ENCODE measurements around the gene RPL13A.

The RPL13A gene

DNA sequence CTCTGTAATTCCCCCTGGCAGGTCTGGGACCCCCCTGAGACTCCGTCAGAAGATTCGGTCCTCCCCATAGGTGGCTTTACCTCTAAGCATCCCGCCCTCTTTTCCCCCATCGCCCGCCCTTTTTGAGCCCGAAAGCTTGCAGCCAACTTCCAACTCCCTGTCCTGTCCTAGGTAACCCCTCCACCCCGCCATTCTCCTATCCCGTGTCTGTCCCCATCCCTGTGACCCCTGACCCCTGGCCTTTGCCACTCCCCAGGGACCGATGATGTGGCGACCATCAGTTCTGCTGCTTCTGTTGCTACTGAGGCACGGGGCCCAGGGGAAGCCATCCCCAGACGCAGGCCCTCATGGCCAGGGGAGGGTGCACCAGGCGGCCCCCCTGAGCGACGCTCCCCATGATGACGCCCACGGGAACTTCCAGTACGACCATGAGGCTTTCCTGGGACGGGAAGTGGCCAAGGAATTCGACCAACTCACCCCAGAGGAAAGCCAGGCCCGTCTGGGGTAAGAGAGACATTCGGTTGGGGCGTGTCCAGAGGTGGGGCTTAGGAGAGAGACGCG is 40.9 kb downstream of the RPL13A start:
- H3K9ac ChIP-seq (ENCODE audit: low read length): no peak overlapping the region
- H3K9me3 ChIP-seq (ENCODE audit: low read length): no peaks in the 10 kb centered on the region
- H4K20me1 ChIP-seq (ENCODE audit: insufficient read depth, low read length): no peaks in the 10 kb centered on the region
- H2AFZ ChIP-seq (ENCODE audit: low read length): no peak overlapping the region
- peaks cover 4% of the 10 kb centered on the region for H3K4me1 ChIP-seq (ENCODE audit: insufficient read depth, low read length, severe bottlenecking)
- H3K4me3 ChIP-seq (ENCODE audit: low read depth, low read length, poor library complexity, severe bottlenecking): no peak overlapping the region
- H3K27me3 ChIP-seq (ENCODE audit: insufficient read depth, low read length): no peaks in the 10 kb centered on the region; the same call in 1 of the 2 replicates
- H3K36me3 ChIP-seq (ENCODE audit: insufficient read depth, low read length): no peaks in the 10 kb centered on the region
- H3K4me2 ChIP-seq (ENCODE audit: low read length): no peak overlapping the region
- no peaks in the 10 kb centered on the region for H3K9me2 ChIP-seq (ENCODE audit: low read depth, low read length)
- no peaks in the 10 kb centered on the region for H3K79me2 ChIP-seq (ENCODE audit: insufficient read depth, low read length)
- no peaks in the 10 kb centered on the region for H3F3A ChIP-seq (ENCODE audit: insufficient read depth, low read length)
- H3K27ac ChIP-seq (ENCODE audit: low read depth, low read length, poor library complexity, severe bottlenecking): no peak overlapping the region
- TF ChIP-seq EZH2 (IDR thresholded peaks at IDR 0.05; ENCODE audit: borderline replicate concordance, low read length) (no peak), CTCF (IDR thresholded peaks at IDR 0.05; ENCODE audit: low read length) (no peak)

GRCh38 chr19:49530708-49531107 is 43.3 kb downstream of the RPL13A start:
- H4K20me1 ChIP-seq (ENCODE audit: insufficient read depth, low read length): no peaks in the 10 kb centered on the region

GRCh38 chr19:49533551-49534488 is 46.4 kb downstream of the RPL13A start:
- Histone ChIP-seq H3K36me3 (ENCODE audit: insufficient read depth, low read length) (no peaks in the 10 kb centered on the region), H3K27ac (ENCODE audit: low read depth, low read length, poor library complexity, severe bottlenecking) (no peak overlapping the region), H3K4me1 (ENCODE audit: insufficient read depth, low read length, severe bottlenecking) (peaks cover 24% of the 10 kb centered on the region), H3F3A (ENCODE audit: insufficient read depth, low read length) (no peaks in the 10 kb centered on the region), H3K79me2 (ENCODE audit: insufficient read depth, low read length) (no peaks in the 10 kb centered on the region), H4K20me1 (ENCODE audit: insufficient read depth, low read length) (no peaks in the 10 kb centered on the region), H3K9ac (ENCODE audit: low read length) (peak overlapping the region; percentile 34; the same call in 1 of the 2 replicates), H3K27me3 (ENCODE audit: insufficient read depth, low read length) (no peaks in the 10 kb centered on the region), H3K4me2 (ENCODE audit: low read length) (peak overlapping the region; percentile 92), H2AFZ (ENCODE audit: low read length) (no peak overlapping the region), H3K9me2 (ENCODE audit: low read depth, low read length) (no peaks in the 10 kb centered on the region), H3K9me3 (ENCODE audit: low read length) (no peaks in the 10 kb centered on the region), H3K4me3 (ENCODE audit: low read depth, low read length, poor library complexity, severe bottlenecking) (peak overlapping the region; percentile 72)
- TF ChIP-seq EZH2 (IDR thresholded peaks at IDR 0.05; ENCODE audit: borderline replicate concordance, low read length): no peak
- peak; percentile 52 for TF ChIP-seq CTCF (IDR thresholded peaks at IDR 0.05; ENCODE audit: low read length)

More at GRCh38 chr19:49530708-49531107, 43.3 kb downstream of the RPL13A start:
- Histone ChIP-seq H3K9ac (ENCODE audit: low read length) (no peak overlapping the region), H3F3A (ENCODE audit: insufficient read depth, low read length) (no peaks in the 10 kb centered on the region), H3K9me2 (ENCODE audit: low read depth, low read length) (no peaks in the 10 kb centered on the region), H3K4me3 (ENCODE audit: low read depth, low read length, poor library complexity, severe bottlenecking) (no peak overlapping the region), H3K36me3 (ENCODE audit: insufficient read depth, low read length) (no peaks in the 10 kb centered on the region), H3K27ac (ENCODE audit: low read depth, low read length, poor library complexity, severe bottlenecking) (no peak overlapping the region), H3K79me2 (ENCODE audit: insufficient read depth, low read length) (no peaks in the 10 kb centered on the region), H3K27me3 (ENCODE audit: insufficient read depth, low read length) (no peaks in the 10 kb centered on the region), H3K9me3 (ENCODE audit: low read length) (no peaks in the 10 kb centered on the region), H2AFZ (ENCODE audit: low read length) (no peak overlapping the region), H3K4me1 (ENCODE audit: insufficient read depth, low read length, severe bottlenecking) (peaks cover 15% of the 10 kb centered on the region), H3K4me2 (ENCODE audit: low read length) (no peak overlapping the region)
- TF ChIP-seq EZH2 (IDR thresholded peaks at IDR 0.05; ENCODE audit: borderline replicate concordance, low read length): no peak
